Bronchial epithelial cell (primary cell): ENCODE measurements around the gene NRF1. TPM values are rescaled to one million over a fixed set of nuclear protein-coding genes. Genes with fewer than 3 reads are reported as not detected.

ENCODE experiments used
- DNase-seq: peaks from one replicate; pipeline ENCODE4 v3.0.0-alpha.2; 2010; ENCODE audit warnings: low read depth
- FAIRE-seq: peaks from 2 replicates; lab custom pipeline; 2011; peaks lifted over from hg19 to GRCh38; lab: Jason Lieb, UNC
- H3K27me3 ChIP-seq: 2 replicates; pipeline ENCODE4 v1.5.1; 2011; ENCODE audit warnings: low read length; ENCODE audit not compliant: control insufficient read depth, insufficient read depth
- H3K36me3 ChIP-seq: 2 replicates; pipeline ENCODE4 v1.5.1; 2011; ENCODE audit warnings: low read length; ENCODE audit not compliant: control insufficient read depth, insufficient read depth
- H3K4me3 ChIP-seq: 2 replicates; pipeline ENCODE4 v1.5.1; 2011; ENCODE audit warnings: mild to moderate bottlenecking, low read depth, low read length, control low read depth
- CTCF ChIP-seq: IDR thresholded peaks from 2 replicates; pipeline ENCODE4 v1.5.1; 2011; ENCODE audit warnings: mild to moderate bottlenecking, moderate library complexity, low read length, control low read depth, inconsistent platforms; ENCODE audit not compliant: insufficient read depth, severe bottlenecking
- total RNA-seq: library from RNA; depleted of rRNA; stranded (reverse); fragments of >200 nt; gene quantifications from 2 replicates; pipeline ENCODE4 v1.2.1, GENCODE V29; 2014

Gene NRF1
- total RNA-seq, 1 donor from 2014 or later, result 12.1 TPM

GRCh38 chr7:129752760-129753159 lies 141.2 kb downstream of the NRF1 start:
- no peak for FAIRE-seq

GRCh38 chr7:129754406-129754805 lies 142.9 kb downstream of the NRF1 start:
- TF ChIP-seq CTCF, result no peak
- Histone ChIP-seq H3K27me3 (no peaks in the 10 kb centered on the region), H3K36me3 (peaks cover 3% of the 10 kb centered on the region), H3K4me3 (no peak overlapping the region)
- DNase-seq (no peak), FAIRE-seq (no peak)

More at GRCh38 chr7:129752760-129753159, 141.2 kb downstream of the NRF1 start:
- Histone ChIP-seq H3K27me3 (no peaks in the 10 kb centered on the region), H3K4me3 (no peak overlapping the region), H3K36me3 (peaks cover 3% of the 10 kb centered on the region)
- no peak for TF ChIP-seq CTCF
- no peak for DNase-seq

GRCh38 chr7:129757991-129758390 lies 146.5 kb downstream of the NRF1 start:
- Histone ChIP-seq H3K4me3 (no peak overlapping the region), H3K36me3 (peaks cover 1% of the 10 kb centered on the region), H3K27me3 (no peaks in the 10 kb centered on the region)
- FAIRE-seq (no peak), DNase-seq (no peak)
- TF ChIP-seq CTCF, result no peak

- FAIRE-seq, result no peak
- H3K27me3 ChIP-seq, result no peaks in the 10 kb centered on the region
- no peak for TF ChIP-seq CTCF
- peaks cover under 1% of the 10 kb centered on the region for H3K36me3 ChIP-seq
- no peak overlapping the region for H3K4me3 ChIP-seq
- no peak for DNase-seq
These were observed 151.0 kb downstream of the NRF1 start for GRCh38 chr7:129762387-129762969.

- FAIRE-seq (no peak), DNase-seq (no peak)
- H3K27me3 ChIP-seq, result no peaks in the 10 kb centered on the region
- TF ChIP-seq CTCF, result no peak
- peaks cover 5% of the 10 kb centered on the region for H3K36me3 ChIP-seq
- no peak overlapping the region for H3K4me3 ChIP-seq
These were observed 152.9 kb downstream of the NRF1 start for GRCh38 chr7:129764247-129765084.
